Peyer's patch (tissue), 4 donors: ENCODE data around the gene VSTM4. TPM values are rescaled to one million over a fixed set of nuclear protein-coding genes. Genes with fewer than 3 reads are reported as not detected.
A peak's percentile ranks its signal among the peaks of the same experiment; 100 is the strongest.

ENCODE experiments used
- DNase-seq, 3 donors: peaks; one replicate each; pipeline ENCODE4 v3.0.0-alpha.2; 2017 to 2019
- H3K27ac ChIP-seq, 4 donors: fragments of 200-600 bp; sonication (generic); one replicate each; pipeline ENCODE4 v1.5.1; 2016 to 2019
- H3K27me3 ChIP-seq, 2 donors: fragments of 200-600 bp; sonication (generic); one replicate each; pipeline ENCODE4 v1.5.1; 2019
- H3K36me3 ChIP-seq, 3 donors: fragments of 200-600 bp; sonication (generic); one replicate each; pipeline ENCODE4 v1.5.1; 2016 to 2019
- H3K4me1 ChIP-seq, 4 donors: fragments of 200-600 bp; sonication (generic); one replicate each; pipeline ENCODE4 v1.5.1; 2016 to 2019
- H3K4me3 ChIP-seq, 4 donors: fragments of 200-600 bp; sonication (generic); 1 replicate in 3 of 4; 2 replicates in 1 of 4; pipeline ENCODE4 v1.5.1; 2016 to 2019; ENCODE audit warnings: mild to moderate bottlenecking in 1 of 4
- H3K9me3 ChIP-seq, 4 donors: fragments of 200-600 bp; sonication (generic); one replicate each; pipeline ENCODE4 v1.5.1; 2016 to 2019; ENCODE audit warnings: mild to moderate bottlenecking in 1 of 4
- POLR2A ChIP-seq, 2 donors: fragments of 450-650 bp; IDR thresholded peaks; one replicate each; pipeline ENCODE4 v1.5.1; 2017; ENCODE audit warnings: antibody characterized with exemption in 2 of 2, mild to moderate bottlenecking in 2 of 2, moderate library complexity in 2 of 2
- total RNA-seq, 4 donors: library from RNA; depleted of rRNA; stranded (reverse); fragments of >200 nt; gene quantifications; one replicate each; pipeline ENCODE4 v1.1.0, GENCODE V29; 2016
- TF ChIP-seq, protein P1 (sequence below), 6 experiments: fragments of 450-650 bp in 4 of 6; fragments of 200-600 bp in 2 of 6; sonication (generic) in 1 of 6; IDR thresholded peaks; one replicate each; pipeline ENCODE4 v1.5.1; 2017 to 2019; ENCODE audit warnings: antibody characterized with exemption in 6 of 6, mild to moderate bottlenecking in 3 of 6, moderate library complexity in 1 of 6

Gene VSTM4
- total RNA-seq, 4 donors from 2014 or later = 1.7 to 4.7 (median 3.8) TPM

GRCh38 chr10:48974510-48975156, 140.7 kb downstream of the VSTM4 start:
- Histone ChIP-seq H3K36me3 (no peaks in the 10 kb centered on the region), H3K27ac (no peak overlapping the region), H3K27me3 (no peaks in the 10 kb centered on the region), H3K4me1 (no peaks in the 10 kb centered on the region), H3K4me3 (no peak overlapping the region), H3K9me3 (no peaks in the 10 kb centered on the region)
- TF ChIP-seq, protein P1, sequence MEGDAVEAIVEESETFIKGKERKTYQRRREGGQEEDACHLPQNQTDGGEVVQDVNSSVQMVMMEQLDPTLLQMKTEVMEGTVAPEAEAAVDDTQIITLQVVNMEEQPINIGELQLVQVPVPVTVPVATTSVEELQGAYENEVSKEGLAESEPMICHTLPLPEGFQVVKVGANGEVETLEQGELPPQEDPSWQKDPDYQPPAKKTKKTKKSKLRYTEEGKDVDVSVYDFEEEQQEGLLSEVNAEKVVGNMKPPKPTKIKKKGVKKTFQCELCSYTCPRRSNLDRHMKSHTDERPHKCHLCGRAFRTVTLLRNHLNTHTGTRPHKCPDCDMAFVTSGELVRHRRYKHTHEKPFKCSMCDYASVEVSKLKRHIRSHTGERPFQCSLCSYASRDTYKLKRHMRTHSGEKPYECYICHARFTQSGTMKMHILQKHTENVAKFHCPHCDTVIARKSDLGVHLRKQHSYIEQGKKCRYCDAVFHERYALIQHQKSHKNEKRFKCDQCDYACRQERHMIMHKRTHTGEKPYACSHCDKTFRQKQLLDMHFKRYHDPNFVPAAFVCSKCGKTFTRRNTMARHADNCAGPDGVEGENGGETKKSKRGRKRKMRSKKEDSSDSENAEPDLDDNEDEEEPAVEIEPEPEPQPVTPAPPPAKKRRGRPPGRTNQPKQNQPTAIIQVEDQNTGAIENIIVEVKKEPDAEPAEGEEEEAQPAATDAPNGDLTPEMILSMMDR (IDR thresholded peaks at IDR 0.05) = no peak
- TF ChIP-seq POLR2A (IDR thresholded peaks at IDR 0.05) = no peak
- peak in 1 of 3 donors; percentile 27 for DNase-seq

- Histone ChIP-seq H3K27ac (no peak overlapping the region), H3K27me3 (no peaks in the 10 kb centered on the region), H3K36me3 (no peaks in the 10 kb centered on the region), H3K4me1 (no peaks in the 10 kb centered on the region), H3K4me3 (no peak overlapping the region), H3K9me3 (no peaks in the 10 kb centered on the region)
- DNase-seq = peak in 1 of 3 donors; percentile 32
- TF ChIP-seq POLR2A (IDR thresholded peaks at IDR 0.05) = no peak
- TF ChIP-seq, protein P1 (IDR thresholded peaks at IDR 0.05) = no peak
Measured at GRCh38 chr10:48973065-48973464, 142.3 kb downstream of the VSTM4 start.

DNA sequence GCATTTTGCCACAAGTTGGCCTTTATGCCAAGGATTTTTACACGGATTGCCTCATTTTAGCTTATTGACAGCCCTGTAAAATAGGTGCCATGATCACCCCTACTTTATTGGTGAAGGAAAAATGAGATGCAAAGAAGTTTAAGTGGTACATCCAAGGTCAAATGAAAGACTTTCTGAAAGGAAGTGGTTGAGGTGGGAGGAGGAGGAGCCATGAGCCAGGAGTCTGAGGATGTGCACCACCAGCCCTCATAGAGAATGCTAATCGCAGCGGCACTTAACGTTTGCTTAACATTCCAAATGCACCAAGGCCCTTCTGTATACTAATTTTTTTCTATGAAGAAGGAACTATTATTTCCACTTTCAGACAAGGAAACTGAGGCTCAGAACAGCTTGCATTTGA, 144.7 kb downstream of the VSTM4 start:
- Histone ChIP-seq H3K4me3 (no peak overlapping the region), H3K4me1 (no peaks in the 10 kb centered on the region), H3K27ac (no peak overlapping the region), H3K9me3 (no peaks in the 10 kb centered on the region), H3K27me3 (no peaks in the 10 kb centered on the region), H3K36me3 (no peaks in the 10 kb centered on the region)
- no peak for DNase-seq
- no peak for TF ChIP-seq POLR2A (IDR thresholded peaks at IDR 0.05)
- TF ChIP-seq, protein P1 (IDR thresholded peaks at IDR 0.05) = no peak

DNA sequence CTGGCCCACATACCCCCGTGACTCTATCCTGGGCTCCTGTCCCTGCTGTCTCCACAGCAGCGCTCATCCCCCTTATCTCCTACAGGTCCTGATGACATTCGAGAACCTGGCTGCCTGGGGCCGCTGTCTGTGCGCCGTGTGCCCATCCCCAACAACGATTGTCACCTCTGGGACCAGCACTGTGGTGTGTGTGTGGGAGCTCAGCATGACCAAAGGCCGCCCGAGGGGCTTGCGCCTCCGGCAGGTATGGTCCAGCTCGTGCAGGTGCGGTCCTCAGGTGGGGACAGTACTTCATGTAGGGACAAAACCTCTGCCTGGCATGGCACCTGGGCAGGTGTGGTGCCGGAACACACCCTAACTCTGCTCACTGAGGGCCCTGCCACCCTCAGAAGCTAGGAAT, 145.3 kb downstream of the VSTM4 start:
- H3K27me3 ChIP-seq = no peaks in the 10 kb centered on the region
- H3K36me3 ChIP-seq = no peaks in the 10 kb centered on the region
- H3K4me1 ChIP-seq = no peaks in the 10 kb centered on the region
- TF ChIP-seq POLR2A (IDR thresholded peaks at IDR 0.05) = no peak
- TF ChIP-seq, protein P1 (IDR thresholded peaks at IDR 0.05) = no peak
- H3K27ac ChIP-seq = no peak overlapping the region
- peak in 1 of 3 donors; percentile 34 for DNase-seq
- H3K4me3 ChIP-seq = no peak overlapping the region
- no peaks in the 10 kb centered on the region for H3K9me3 ChIP-seq

DNA sequence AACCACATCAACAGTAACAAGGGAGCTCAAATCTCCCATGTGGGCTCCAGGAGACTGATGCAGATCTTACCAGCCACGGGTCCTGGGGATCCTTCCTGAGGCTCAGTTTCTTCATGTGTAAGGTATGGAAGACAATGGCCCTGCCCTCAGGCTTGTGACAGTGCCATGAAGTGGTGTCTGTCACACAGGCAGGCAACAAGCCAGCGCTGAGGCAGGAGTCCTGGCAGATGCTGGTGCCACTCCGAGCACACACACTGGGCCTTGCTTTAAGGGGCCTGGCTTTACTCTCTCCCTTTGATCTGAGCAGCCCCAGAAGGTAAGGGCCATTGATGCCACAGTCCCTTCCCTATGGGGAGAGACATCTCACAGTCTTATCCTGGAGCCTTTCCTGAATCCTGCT, 147.3 kb downstream of the VSTM4 start:
- no peak overlapping the region for H3K4me3 ChIP-seq
- no peak for DNase-seq
- H3K4me1 ChIP-seq = no peaks in the 10 kb centered on the region
- no peaks in the 10 kb centered on the region for H3K36me3 ChIP-seq
- TF ChIP-seq POLR2A (IDR thresholded peaks at IDR 0.05) = no peak
- TF ChIP-seq, protein P1 (IDR thresholded peaks at IDR 0.05) = no peak
- no peak overlapping the region for H3K27ac ChIP-seq
- no peaks in the 10 kb centered on the region for H3K9me3 ChIP-seq
- no peaks in the 10 kb centered on the region for H3K27me3 ChIP-seq
